NCI-H2227 (cell line): ENCODE measurements around the gene TBL1XR1.

Experiments used
- DNase-seq: peaks from one replicate; lab custom pipeline; 2025; ENCODE audit not compliant: unreplicated experiment; lab: John Stamatoyannopoulos, UW

TBL1XR1 gene

GRCh38 chr3:176970770-176971169 lies 226.5 kb downstream of the TBL1XR1 start:
- DNase-seq, result no peak

- no peak for DNase-seq
Measured at GRCh38 chr3:176969506-176969905, 227.8 kb downstream of the TBL1XR1 start.
